H1 (cell line): ENCODE data around the gene CFAP221. TPM values are rescaled to one million over a fixed set of nuclear protein-coding genes. Genes with fewer than 3 reads are reported as not detected.

Experiments used
- BCL11A ChIP-seq, 2 experiments: IDR thresholded peaks; one replicate each; pipeline ENCODE4 v1.6.1; 2011; ENCODE audit warnings: low read depth in 2 of 2, low read length in 2 of 2, mild to moderate bottlenecking in 2 of 2
- CTCF ChIP-seq, 3 experiments: IDR thresholded peaks; 1 replicate in 2 of 3; 2 replicates in 1 of 3; pipeline versions ENCODE4 v1.5.1 to v1.6.1; 2011; ENCODE audit warnings: low read length in 3 of 3, mild to moderate bottlenecking in 3 of 3, inconsistent platforms in 2 of 3, low read depth in 1 of 3, moderate library complexity in 1 of 3; ENCODE audit not compliant: insufficient read depth in 1 of 3; ENCODE audit errors: control extremely low read depth in 1 of 3
- E2F6 ChIP-seq: IDR thresholded peaks from 2 replicates; pipeline ENCODE4 v1.6.1; 2012; ENCODE audit warnings: inconsistent platforms
- FOSL1 ChIP-seq: IDR thresholded peaks from 2 replicates; pipeline ENCODE4 v1.6.1; 2011; ENCODE audit warnings: mild to moderate bottlenecking, low read depth, low read length, moderate library complexity; ENCODE audit not compliant: insufficient read depth
- GTF2F1 ChIP-seq: IDR thresholded peaks from 2 replicates; pipeline ENCODE4 v1.6.1; 2012; ENCODE audit warnings: low read depth, low read length, improper control_type of control experiment, borderline replicate concordance
- POLR2A ChIP-seq, 2 experiments: IDR thresholded peaks; 1 replicate in 1 of 2; 2 replicates in 1 of 2; pipeline ENCODE4 v1.6.1; 2011; ENCODE audit warnings: low read depth in 2 of 2, low read length in 2 of 2, mild to moderate bottlenecking in 2 of 2; ENCODE audit errors: control extremely low read depth in 1 of 2
- SP4 ChIP-seq: IDR thresholded peaks from 2 replicates; pipeline ENCODE4 v1.6.1; 2012; ENCODE audit warnings: low read length, inconsistent platforms
- polyA plus RNA-seq, 7 experiments: library from polyadenylated mRNA; depleted of rRNA in 3 of 7; stranded (reverse) in 5 of 7; unstranded in 2 of 7; fragments of >200 nt in 5 of 7; fragments of 200-250 nt in 2 of 7; gene quantifications; 1 replicate in 5 of 7; 2 replicates in 1 of 7; 4 replicates in 1 of 7; pipeline versions ENCODE4 v1.2.1 to v1.2.3, GENCODE V29; 2011 to 2013; ENCODE audit warnings: missing spikeins in 2 of 7, mixed read lengths in 2 of 7
- total RNA-seq: library from RNA; stranded (reverse); fragmentation: NEBNext Ultra II Directional; extraction: Animal tissue kit (Norgen Biotek cat#: 25700); gene quantifications from 2 replicates; pipeline ENCODE4 v1.2.1, GENCODE V29; 2021

The CFAP221 gene
- total and polyA plus RNA-seq, 2 of the 8 experiments (the other 6 are each of a cell fraction or from before 2014, with no cell fraction given), result 0.14 to 0.71 TPM

GRCh38 chr2:119698246-119698645 is 154.0 kb downstream of the CFAP221 start (continued):
- TF ChIP-seq CTCF (IDR thresholded peaks at IDR 0.05; ENCODE audit: control extremely low read depth in 1 of 3, insufficient read depth in 1 of 3, low read depth in 1 of 3, low read length in 3 of 3) (no peak), BCL11A (IDR thresholded peaks at IDR 0.05; ENCODE audit: low read depth in 2 of 2, low read length in 2 of 2) (no peak), POLR2A (IDR thresholded peaks at IDR 0.05; ENCODE audit: control extremely low read depth in 1 of 2, low read depth in 2 of 2, low read length in 2 of 2) (no peak), FOSL1 (no peak), E2F6 (no peak), SP4 (no peak), GTF2F1 (no peak)
